ENCODE results near the gene TGFBR1. TPM values are rescaled to one million over a fixed set of nuclear protein-coding genes. Genes with fewer than 3 reads are reported as not detected.

Gene TGFBR1
- total and polyA plus RNA-seq, 2 donors (not counting 3 experiments of a cell fraction or from before 2014, with no cell fraction given): 5.8 to 18.6 TPM

GRCh38 chr9:99058964-99059921 is 45.7 kb upstream of the TGFBR1 start:
- H3K36me3 ChIP-seq (ENCODE audit: control insufficient read depth in 2 of 2, extremely low read depth in 1 of 2, insufficient read depth in 2 of 2, low read length in 2 of 2): no peaks in the 10 kb centered on the region
- dilution Hi-C loops (cut with MboI; ENCODE audit: extremely low pct_ligation_motif_present, low sequenced_read_pairs): no loop called here

More at GRCh38 chr9:99058964-99059921, 45.7 kb upstream of the TGFBR1 start:
- H3K9me1 ChIP-seq (replicated peaks; ENCODE audit: control insufficient read depth, extremely low read depth, insufficient read depth, low read length): no peaks in the 10 kb centered on the region
- no peaks in the 10 kb centered on the region for H3K9me3 ChIP-seq (replicated peaks; ENCODE audit: control insufficient read depth, insufficient read depth, low read length)
- BruUV-seq (replicated peaks): no TSS peak
- no peaks in the 10 kb centered on the region for H3K4me1 ChIP-seq (ENCODE audit: control insufficient read depth, extremely low read depth, insufficient read depth, low read length)
- ChIA-PET CTCF (interaction anchor here (1.0 kb wide), 1 partner anchor 211 kb away, joined by 3 read pairs; no protein-coding TSS in a partner anchor), POLR2A (no interaction called here)
- no peak overlapping the region for H3K4me3 ChIP-seq (replicated peaks in 1 of 3; ENCODE audit: insufficient read depth in 1 of 3, low read depth in 1 of 3, low read length in 3 of 3)
- H3K4me2 ChIP-seq (ENCODE audit: insufficient read depth, low read length): no peak overlapping the region
- FAIRE-seq (no peak), DNase-seq (ENCODE audit: low read depth, low spot score) (no peak)
- peaks cover 6 to 7% of the 10 kb centered on the region in 2 experiments for H3K27me3 ChIP-seq (ENCODE audit: control insufficient read depth in 2 of 2, insufficient read depth in 2 of 2, low read length in 2 of 2)
- H2AFZ ChIP-seq (ENCODE audit: low read depth, low read length): no peak overlapping the region
- no peak overlapping the region for H3K9ac ChIP-seq (replicated peaks; ENCODE audit: extremely low read depth, insufficient read depth, low read length)
- TF ChIP-seq POLR2AphosphoS5 (IDR thresholded peaks at IDR 0.05; ENCODE audit: insufficient read depth, low read depth, low read length) (no peak), MYC (IDR thresholded peaks at IDR 0.05; ENCODE audit: low read depth, low read length) (no peak), CTCF (IDR thresholded peaks at IDR 0.05; ENCODE audit: extremely low read depth in 1 of 2, insufficient read depth in 1 of 2, low read depth in 1 of 2, low read length in 2 of 2) (no peak), MAX (IDR thresholded peaks at IDR 0.05; ENCODE audit: insufficient read depth, insufficient read length) (no peak), FOS (IDR thresholded peaks at IDR 0.05; ENCODE audit: borderline replicate concordance, insufficient read depth, low read length) (no peak), EZH2 (IDR thresholded peaks at IDR 0.05; ENCODE audit: borderline replicate concordance, low read depth, low read length, severe bottlenecking) (no peak), GATA2 (IDR thresholded peaks at IDR 0.05; ENCODE audit: insufficient read depth, insufficient read length, low read depth, low read length) (no peak), JUN (IDR thresholded peaks at IDR 0.05; ENCODE audit: borderline replicate concordance, insufficient read depth, insufficient read length, low read depth) (no peak), POLR2A (IDR thresholded peaks at IDR 0.05; ENCODE audit: low read depth, low read length) (no peak)
- no peak overlapping the region for H3K27ac ChIP-seq (ENCODE audit: insufficient read depth, low read depth, low read length)
- H3K79me2 ChIP-seq (ENCODE audit: control insufficient read depth, insufficient read depth, low read length): no peaks in the 10 kb centered on the region
- H4K20me1 ChIP-seq (replicated peaks; ENCODE audit: control insufficient read depth, extremely low read depth, insufficient read depth, low read length): no peaks in the 10 kb centered on the region
- intact Hi-C loops (cut with micrococcal nuclease): no loop called here
